ENCODE data around the gene PGLYRP2. TPM values are rescaled to one million over a fixed set of nuclear protein-coding genes. Genes with fewer than 3 reads are reported as not detected.
"Not testable (repeated sequence)": the region's sequence is repeated elsewhere in the genome, so short reads cannot be mapped to it uniquely, and the experiment has no call there.

PGLYRP2 gene
- total and polyA plus RNA-seq, 2 experiments from 2014 or later: not detected

DNA sequence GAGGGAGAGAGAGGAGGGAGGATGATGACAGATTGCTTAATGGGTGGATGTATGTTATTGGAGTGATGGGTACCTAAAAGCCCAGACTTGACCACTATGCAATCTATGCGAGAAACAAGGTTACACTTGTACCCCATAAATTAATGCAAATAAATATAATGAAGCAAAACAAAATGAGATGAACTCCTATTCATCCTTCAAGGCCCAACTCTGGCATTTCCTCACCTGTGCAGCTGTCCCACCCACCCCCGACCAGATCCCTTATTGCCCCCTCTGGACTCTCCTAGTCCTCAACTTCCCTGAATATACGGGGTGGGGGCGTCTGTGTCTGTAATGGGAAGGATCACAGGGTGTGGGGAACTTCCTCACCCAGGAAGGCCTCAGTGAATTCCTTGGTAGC, 4.1 kb downstream of the PGLYRP2 start:
- H3K36me3 ChIP-seq (replicated peaks; ENCODE audit: insufficient read depth, low read depth): no peaks in the 10 kb centered on the region
- TF ChIP-seq EZH2 (IDR thresholded peaks at IDR 0.05; ENCODE audit: borderline replicate concordance) (no peak), EZH2phosphoT487 (IDR thresholded peaks at IDR 0.05; ENCODE audit: low read depth, severe bottlenecking, unreplicated experiment) (no peak)
- TF ChIP-seq, protein P1, sequence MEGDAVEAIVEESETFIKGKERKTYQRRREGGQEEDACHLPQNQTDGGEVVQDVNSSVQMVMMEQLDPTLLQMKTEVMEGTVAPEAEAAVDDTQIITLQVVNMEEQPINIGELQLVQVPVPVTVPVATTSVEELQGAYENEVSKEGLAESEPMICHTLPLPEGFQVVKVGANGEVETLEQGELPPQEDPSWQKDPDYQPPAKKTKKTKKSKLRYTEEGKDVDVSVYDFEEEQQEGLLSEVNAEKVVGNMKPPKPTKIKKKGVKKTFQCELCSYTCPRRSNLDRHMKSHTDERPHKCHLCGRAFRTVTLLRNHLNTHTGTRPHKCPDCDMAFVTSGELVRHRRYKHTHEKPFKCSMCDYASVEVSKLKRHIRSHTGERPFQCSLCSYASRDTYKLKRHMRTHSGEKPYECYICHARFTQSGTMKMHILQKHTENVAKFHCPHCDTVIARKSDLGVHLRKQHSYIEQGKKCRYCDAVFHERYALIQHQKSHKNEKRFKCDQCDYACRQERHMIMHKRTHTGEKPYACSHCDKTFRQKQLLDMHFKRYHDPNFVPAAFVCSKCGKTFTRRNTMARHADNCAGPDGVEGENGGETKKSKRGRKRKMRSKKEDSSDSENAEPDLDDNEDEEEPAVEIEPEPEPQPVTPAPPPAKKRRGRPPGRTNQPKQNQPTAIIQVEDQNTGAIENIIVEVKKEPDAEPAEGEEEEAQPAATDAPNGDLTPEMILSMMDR (IDR thresholded peaks at IDR 0.05; ENCODE audit: poor library complexity): no peak

GRCh38 chr19:15473821-15474220, 5.5 kb downstream of the PGLYRP2 start:
- H3K4me2 ChIP-seq; H2AFZ ChIP-seq; H3K9me3 ChIP-seq (ENCODE audit: low read depth); H3K79me2 ChIP-seq; H3K4me3 ChIP-seq; H4K20me1 ChIP-seq (ENCODE audit: insufficient read depth, poor library complexity, severe bottlenecking); H3K36me3 ChIP-seq (replicated peaks; ENCODE audit: insufficient read depth, low read depth); DNase-seq (ENCODE audit: low spot score); H3K27ac ChIP-seq; H3K9me2 ChIP-seq (replicated peaks; ENCODE audit: insufficient read depth); H3K4me1 ChIP-seq (ENCODE audit: insufficient read depth): not testable (repeated sequence)
- peaks cover 12% of the 10 kb centered on the region for H3K27me3 ChIP-seq
- WGBS (ENCODE audit: low lambda C conversion rate, missing lambda C conversion rate): 81% methylated on average over 4 of the region's 4 CpGs

More for the DNA sequence above, 4.1 kb downstream of the PGLYRP2 start:
- no peak overlapping the region for H3K4me3 ChIP-seq
- H3K27ac ChIP-seq: no peak overlapping the region
- no peaks in the 10 kb centered on the region for H3K9me3 ChIP-seq (ENCODE audit: low read depth)
- no peak overlapping the region for H2AFZ ChIP-seq
- 73% methylated on average over 4 of the region's 4 CpGs for WGBS (ENCODE audit: low lambda C conversion rate, missing lambda C conversion rate)
- no peaks in the 10 kb centered on the region for H3K9me2 ChIP-seq (replicated peaks; ENCODE audit: insufficient read depth)
- no peaks in the 10 kb centered on the region for H3K4me1 ChIP-seq (ENCODE audit: insufficient read depth)
- no peak for DNase-seq (ENCODE audit: low spot score)
- H3K4me2 ChIP-seq: no peak overlapping the region
- H3K27me3 ChIP-seq: no peaks in the 10 kb centered on the region
- H3K79me2 ChIP-seq: no peaks in the 10 kb centered on the region
- H4K20me1 ChIP-seq (ENCODE audit: insufficient read depth, poor library complexity, severe bottlenecking): no peaks in the 10 kb centered on the region

- WGBS (ENCODE audit: low lambda C conversion rate, missing lambda C conversion rate): 89% methylated on average over 27 of the region's 31 CpGs
- H3K9me2 ChIP-seq (replicated peaks; ENCODE audit: insufficient read depth): no peaks in the 10 kb centered on the region
- no peak for DNase-seq (ENCODE audit: low spot score)
- H4K20me1 ChIP-seq (ENCODE audit: insufficient read depth, poor library complexity, severe bottlenecking): no peaks in the 10 kb centered on the region
- no peak overlapping the region for H3K4me3 ChIP-seq
- H3K4me1 ChIP-seq (ENCODE audit: insufficient read depth): no peaks in the 10 kb centered on the region
- no peaks in the 10 kb centered on the region for H3K9me3 ChIP-seq (ENCODE audit: low read depth)
- H3K4me2 ChIP-seq: no peak overlapping the region
- H3K27ac ChIP-seq: no peak overlapping the region
- no peaks in the 10 kb centered on the region for H3K36me3 ChIP-seq (replicated peaks; ENCODE audit: insufficient read depth, low read depth)
- H3K27me3 ChIP-seq: peaks cover 22% of the 10 kb centered on the region
- TF ChIP-seq, protein P1 (IDR thresholded peaks at IDR 0.05; ENCODE audit: poor library complexity): no peak
- TF ChIP-seq EZH2phosphoT487 (IDR thresholded peaks at IDR 0.05; ENCODE audit: low read depth, severe bottlenecking, unreplicated experiment): no peak
- no peak for TF ChIP-seq EZH2 (IDR thresholded peaks at IDR 0.05; ENCODE audit: borderline replicate concordance)
- H3K79me2 ChIP-seq: no peaks in the 10 kb centered on the region
- no peak overlapping the region for H2AFZ ChIP-seq
These were observed 7.6 kb downstream of the PGLYRP2 start for GRCh38 chr19:15471639-15472101.

GRCh38 chr19:15469513-15470297, 9.6 kb downstream of the PGLYRP2 start:
- Histone ChIP-seq H3K27ac (no peak overlapping the region), H3K27me3 (peaks cover 28% of the 10 kb centered on the region), H3K9me2 (replicated peaks; ENCODE audit: insufficient read depth) (no peaks in the 10 kb centered on the region), H2AFZ (no peak overlapping the region), H4K20me1 (ENCODE audit: insufficient read depth, poor library complexity, severe bottlenecking) (no peaks in the 10 kb centered on the region), H3K79me2 (no peaks in the 10 kb centered on the region), H3K9me3 (ENCODE audit: low read depth) (no peaks in the 10 kb centered on the region), H3K36me3 (replicated peaks; ENCODE audit: insufficient read depth, low read depth) (no peaks in the 10 kb centered on the region), H3K4me3 (no peak overlapping the region), H3K4me1 (ENCODE audit: insufficient read depth) (no peaks in the 10 kb centered on the region), H3K4me2 (no peak overlapping the region)
- 17% methylated on average over 50 of the region's 65 CpGs for WGBS (ENCODE audit: low lambda C conversion rate, missing lambda C conversion rate)
- TF ChIP-seq, protein P1 (IDR thresholded peaks at IDR 0.05; ENCODE audit: poor library complexity): no peak
- TF ChIP-seq EZH2phosphoT487 (IDR thresholded peaks at IDR 0.05; ENCODE audit: low read depth, severe bottlenecking, unreplicated experiment): no peak
- TF ChIP-seq EZH2 (IDR thresholded peaks at IDR 0.05; ENCODE audit: borderline replicate concordance): no peak
- DNase-seq (ENCODE audit: low spot score): no peak

All from hepatocyte (in vitro differentiated cells).